Measurements from ENCODE around the gene TUBA3E.
"Not testable (repeated sequence)": the region's sequence is repeated elsewhere in the genome, so short reads cannot be mapped to it uniquely, and the experiment has no call there.

Gene TUBA3E

GRCh38 chr2:130187268-130187667 is 11.0 kb downstream of the TUBA3E start:
- Histone ChIP-seq H3K27ac (no peak overlapping the region), H3K9ac (no peak overlapping the region), H3K4me1 (peaks cover 42% of the 10 kb centered on the region), H3K36me3 (peaks cover 70% of the 10 kb centered on the region), H3K4me2 (no peak overlapping the region; the same call in 1 of the 2 replicates), H3K27me3 (no peaks in the 10 kb centered on the region), H4K20me1 (peaks cover 74% of the 10 kb centered on the region), H3K4me3 (no peak overlapping the region), H3K9me3 (no peaks in the 10 kb centered on the region)
- no peak for TF ChIP-seq Cebpa-rat (IDR thresholded peaks at IDR 0.05)

- H4K20me1 ChIP-seq = peaks cover 74% of the 10 kb centered on the region
- H3K27me3 ChIP-seq = no peaks in the 10 kb centered on the region
- peaks cover 64% of the 10 kb centered on the region for H3K36me3 ChIP-seq
- 0 out of 2 replicates have a peak overlapping the region, but pooled peaks have one; percentile 9 for H3K27ac ChIP-seq
- H3K9me3 ChIP-seq = no peaks in the 10 kb centered on the region
- H3K4me1 ChIP-seq = peaks cover 42% of the 10 kb centered on the region
- peak overlapping the region; percentile 37 for H3K4me2 ChIP-seq
- no peak for TF ChIP-seq Cebpa-rat (IDR thresholded peaks at IDR 0.05)
- H3K4me3 ChIP-seq = no peak overlapping the region
- H3K9ac ChIP-seq = 0 out of 2 replicates have a peak overlapping the region, but pooled peaks have one; percentile 19
These were observed 11.8 kb downstream of the TUBA3E start for GRCh38 chr2:130186391-130186790.

GRCh38 chr2:130185896-130186295 is 12.3 kb downstream of the TUBA3E start:
- Histone ChIP-seq H3K4me2 (peak overlapping the region; percentile 37), H3K36me3 (peaks cover 59% of the 10 kb centered on the region)

GRCh38 chr2:130185436-130185835 is 12.8 kb downstream of the TUBA3E start:
- H3K9me3 ChIP-seq = no peaks in the 10 kb centered on the region

More at GRCh38 chr2:130185896-130186295, 12.3 kb downstream of the TUBA3E start:
- TF ChIP-seq Cebpa-rat (IDR thresholded peaks at IDR 0.05) = no peak
- Histone ChIP-seq H3K9ac (0 out of 2 replicates have a peak overlapping the region, but pooled peaks have one; percentile 19), H4K20me1 (peaks cover 77% of the 10 kb centered on the region), H3K27ac (0 out of 2 replicates have a peak overlapping the region, but pooled peaks have one; percentile 9), H3K9me3 (no peaks in the 10 kb centered on the region), H3K4me1 (peaks cover 42% of the 10 kb centered on the region), H3K4me3 (no peak overlapping the region), H3K27me3 (no peaks in the 10 kb centered on the region)

GRCh38 chr2:130183512-130184373 is 14.5 kb downstream of the TUBA3E start:
- peaks cover 58% of the 10 kb centered on the region for H3K4me1 ChIP-seq
- no peaks in the 10 kb centered on the region for H3K9me3 ChIP-seq
- no peaks in the 10 kb centered on the region for H3K27me3 ChIP-seq
- H3K4me3 ChIP-seq = peak overlapping the region; percentile 99
- peak overlapping the region; percentile 94 for H3K27ac ChIP-seq
- peaks cover 78% of the 10 kb centered on the region for H4K20me1 ChIP-seq
- H3K36me3 ChIP-seq = peaks cover 47% of the 10 kb centered on the region
- H3K9ac ChIP-seq = peak overlapping the region; percentile 97
- H3K4me2 ChIP-seq = peak overlapping the region; percentile 98
- TF ChIP-seq Cebpa-rat (IDR thresholded peaks at IDR 0.05) = no peak

More at GRCh38 chr2:130185436-130185835, 12.8 kb downstream of the TUBA3E start:
- Histone ChIP-seq H3K27ac (0 out of 2 replicates have a peak overlapping the region, but pooled peaks have one; percentile 9), H3K9ac (no peak overlapping the region), H3K27me3 (no peaks in the 10 kb centered on the region), H3K36me3 (peaks cover 54% of the 10 kb centered on the region), H3K4me3 (no peak overlapping the region), H3K4me1 (peaks cover 46% of the 10 kb centered on the region), H3K4me2 (peak overlapping the region; percentile 37), H4K20me1 (peaks cover 78% of the 10 kb centered on the region)
- TF ChIP-seq Cebpa-rat (IDR thresholded peaks at IDR 0.05) = no peak

- Histone ChIP-seq H3K4me3 (peak overlapping the region; percentile 99), H3K36me3 (peaks cover 47% of the 10 kb centered on the region), H3K9ac (peak overlapping the region; percentile 97), H3K4me2 (peak overlapping the region; percentile 98), H3K27ac (peak overlapping the region; percentile 94), H3K4me1 (peaks cover 58% of the 10 kb centered on the region), H4K20me1 (peaks cover 78% of the 10 kb centered on the region)
- H3K27me3 ChIP-seq, H3K9me3 ChIP-seq: not testable (repeated sequence)
These were observed 15.3 kb downstream of the TUBA3E start for GRCh38 chr2:130182826-130183511.

GRCh38 chr2:130181880-130182682 is 16.2 kb downstream of the TUBA3E start, which contains the start of gene MZT2B:
MZT2B (plus strand) TSS chr2:130182262; CDS start chr2:130182283, 21 bp downstream.
- peak within 1 kb of the TSS; percentile 98 for H3K4me2 ChIP-seq
- peak within 1 kb of the TSS; percentile 97 for H3K9ac ChIP-seq
- peak within 1 kb of the TSS; percentile 99 for H3K4me3 ChIP-seq
- peaks cover 53% of the 10 kb centered on the region for H3K4me1 ChIP-seq
- peaks cover 78% of the 10 kb centered on the region for H4K20me1 ChIP-seq
- not testable (repeated sequence) for H3K27me3 ChIP-seq, H3K9me3 ChIP-seq
- H3K36me3 ChIP-seq = peaks cover 45% of the 10 kb centered on the region
- H3K27ac ChIP-seq = peak within 1 kb of the TSS; percentile 94

- Histone ChIP-seq H3K9ac (peak within 1 kb of the TSS; percentile 97), H3K4me3 (peak within 1 kb of the TSS; percentile 99), H3K4me1 (peaks cover 46% of the 10 kb centered on the region), H3K27me3 (no peaks in the 10 kb centered on the region), H3K9me3 (no peaks in the 10 kb centered on the region), H3K36me3 (peaks cover 45% of the 10 kb centered on the region), H3K4me2 (peak within 1 kb of the TSS; percentile 98), H4K20me1 (peaks cover 78% of the 10 kb centered on the region), H3K27ac (peak within 1 kb of the TSS; percentile 94)
- TF ChIP-seq Cebpa-rat (IDR thresholded peaks at IDR 0.05) = no peak
These were observed 16.8 kb downstream of the TUBA3E start, which contains the start of gene SMPD4 for GRCh38 chr2:130181325-130181879. SMPD4 (minus strand) TSS chr2:130181602; CDS start chr2:130176592, 5,010 bp downstream.

- not testable (repeated sequence) for H3K9me3 ChIP-seq, H3K27me3 ChIP-seq
- Histone ChIP-seq H3K4me2 (peak overlapping the region; percentile 98), H4K20me1 (peaks cover 74% of the 10 kb centered on the region), H3K27ac (peak overlapping the region; percentile 94), H3K4me1 (peaks cover 38% of the 10 kb centered on the region), H3K9ac (peak overlapping the region; percentile 97), H3K36me3 (peaks cover 43% of the 10 kb centered on the region), H3K4me3 (peak overlapping the region; percentile 99)
These were observed 17.6 kb downstream of the TUBA3E start for GRCh38 chr2:130180404-130181324.

- Histone ChIP-seq H3K36me3 (peaks cover 92% of the 10 kb centered on the region), H4K20me1 (peaks cover 84% of the 10 kb centered on the region)
- H3K4me3 ChIP-seq = not testable (repeated sequence)
These were observed 23.4 kb downstream of the TUBA3E start for GRCh38 chr2:130174866-130175265.

More at GRCh38 chr2:130174866-130175265, 23.4 kb downstream of the TUBA3E start:
- H3K9me3 ChIP-seq, H3K4me1 ChIP-seq, H3K4me2 ChIP-seq, H3K27ac ChIP-seq, H3K9ac ChIP-seq, H3K27me3 ChIP-seq: not testable (repeated sequence)

Measured in BLaER1 (cell line).